GM12872 (cell line): Measurements from ENCODE around the gene CST7.

ENCODE experiments used
- CTCF ChIP-seq: IDR thresholded peaks from 3 replicates; pipeline ENCODE4 v1.5.1; 2011; ENCODE audit warnings: low read depth, mild to moderate bottlenecking, low read length, moderate library complexity; ENCODE audit not compliant: insufficient read depth

The CST7 gene

GRCh38 chr20:24998121-24998520 is 49.1 kb downstream of the CST7 start:
- no peak for TF ChIP-seq CTCF

- no peak for TF ChIP-seq CTCF
These were observed 49.8 kb downstream of the CST7 start for GRCh38 chr20:24998631-24999445.

DNA sequence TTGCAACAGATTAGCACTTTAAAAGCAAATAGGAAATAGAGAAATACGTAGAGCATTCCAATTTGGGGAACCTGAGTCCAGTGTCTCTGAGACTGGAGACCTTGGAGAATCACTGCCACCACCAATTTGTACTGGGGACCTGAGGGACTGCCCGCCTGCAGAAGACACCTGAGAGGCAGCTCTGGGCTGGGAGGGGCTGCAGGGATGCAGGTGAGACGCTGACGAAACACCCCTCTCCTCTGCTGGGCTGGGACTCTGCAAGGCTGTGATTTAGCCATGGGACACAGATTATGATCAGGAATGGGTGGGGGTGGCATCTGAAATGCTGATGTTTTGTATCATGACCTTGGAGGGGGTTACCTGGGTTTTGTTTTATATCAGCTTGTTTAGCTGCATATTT is 50.5 kb downstream of the CST7 start:
- TF ChIP-seq CTCF: no peak

DNA sequence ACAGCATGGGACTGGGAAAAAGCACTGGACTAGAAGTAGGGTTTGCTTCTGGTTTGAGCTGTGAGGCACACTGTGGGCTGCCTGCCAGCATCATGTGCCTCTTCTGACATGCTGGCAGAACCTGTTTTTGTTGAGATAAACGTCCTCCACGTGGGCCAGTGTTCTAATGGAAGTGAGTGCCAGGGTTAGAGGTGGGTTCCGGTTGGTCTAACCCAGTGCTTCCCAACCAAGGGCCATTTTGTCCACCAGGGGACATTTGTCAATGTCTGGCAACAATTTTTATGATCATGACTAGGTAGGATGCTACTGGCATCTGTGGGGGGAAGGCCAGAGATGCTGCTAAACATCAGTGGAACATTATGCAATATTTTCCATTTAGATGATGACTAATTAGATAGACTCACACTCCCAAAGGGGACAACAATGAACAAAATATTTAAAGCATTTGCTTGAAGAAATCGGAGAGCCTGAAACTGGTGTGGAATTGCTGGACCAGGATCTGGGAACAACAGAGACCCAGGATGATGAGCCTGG is 51.3 kb downstream of the CST7 start:
- no peak for TF ChIP-seq CTCF

GRCh38 chr20:25003002-25003401 is 53.9 kb downstream of the CST7 start:
- no peak for TF ChIP-seq CTCF

DNA sequence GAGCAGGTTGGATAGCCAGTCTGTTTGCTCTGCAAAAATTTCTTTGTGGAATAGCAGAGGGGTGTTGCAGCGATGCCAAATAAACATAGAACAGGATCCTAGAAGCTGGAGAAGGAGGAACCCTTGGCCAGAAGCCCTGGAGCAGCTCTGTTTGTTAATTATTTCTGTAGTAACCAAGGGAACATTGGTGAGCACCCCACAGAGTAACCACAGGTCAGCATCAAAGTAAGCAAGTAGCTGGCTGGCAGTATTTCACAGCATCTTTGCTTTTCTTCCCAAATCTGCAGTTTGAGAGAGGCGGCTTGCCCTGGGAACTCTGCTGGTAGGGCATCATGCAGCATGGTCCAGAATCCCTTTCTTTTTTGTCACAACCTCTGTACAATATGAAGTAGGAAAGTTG is 56.2 kb downstream of the CST7 start:
- no peak for TF ChIP-seq CTCF

GRCh38 chr20:25005661-25006060 is 56.6 kb downstream of the CST7 start:
- no peak for TF ChIP-seq CTCF
